Gastrocnemius medialis (tissue), 4 donors: ENCODE data around the gene SMURF2.

Experiments used
- POLR2A ChIP-seq, 2 donors: fragments of 450-650 bp; IDR thresholded peaks; one replicate each; pipeline ENCODE4 v1.6.1; 2017; ENCODE audit warnings: antibody characterized with exemption in 2 of 2, mild to moderate bottlenecking in 2 of 2, moderate library complexity in 2 of 2
- TF ChIP-seq, protein P1 (sequence below), 5 experiments: fragments of 450-650 bp in 3 of 5; fragments of 200-600 bp in 2 of 5; sonication (generic) in 2 of 5; IDR thresholded peaks in 4 of 5; conservative IDR thresholded peaks in 1 of 5; 1 replicate in 4 of 5; 2 replicates in 1 of 5; pipeline ENCODE4 v1.5.1; 2016 to 2019; ENCODE audit warnings: antibody characterized with exemption in 5 of 5, mild to moderate bottlenecking in 3 of 5, moderate library complexity in 3 of 5

GRCh38 chr17:64544742-64545141 is 117.4 kb downstream of the SMURF2 start:
- TF ChIP-seq, protein P1, sequence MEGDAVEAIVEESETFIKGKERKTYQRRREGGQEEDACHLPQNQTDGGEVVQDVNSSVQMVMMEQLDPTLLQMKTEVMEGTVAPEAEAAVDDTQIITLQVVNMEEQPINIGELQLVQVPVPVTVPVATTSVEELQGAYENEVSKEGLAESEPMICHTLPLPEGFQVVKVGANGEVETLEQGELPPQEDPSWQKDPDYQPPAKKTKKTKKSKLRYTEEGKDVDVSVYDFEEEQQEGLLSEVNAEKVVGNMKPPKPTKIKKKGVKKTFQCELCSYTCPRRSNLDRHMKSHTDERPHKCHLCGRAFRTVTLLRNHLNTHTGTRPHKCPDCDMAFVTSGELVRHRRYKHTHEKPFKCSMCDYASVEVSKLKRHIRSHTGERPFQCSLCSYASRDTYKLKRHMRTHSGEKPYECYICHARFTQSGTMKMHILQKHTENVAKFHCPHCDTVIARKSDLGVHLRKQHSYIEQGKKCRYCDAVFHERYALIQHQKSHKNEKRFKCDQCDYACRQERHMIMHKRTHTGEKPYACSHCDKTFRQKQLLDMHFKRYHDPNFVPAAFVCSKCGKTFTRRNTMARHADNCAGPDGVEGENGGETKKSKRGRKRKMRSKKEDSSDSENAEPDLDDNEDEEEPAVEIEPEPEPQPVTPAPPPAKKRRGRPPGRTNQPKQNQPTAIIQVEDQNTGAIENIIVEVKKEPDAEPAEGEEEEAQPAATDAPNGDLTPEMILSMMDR (IDR thresholded peaks at IDR 0.05 in 4 of 5, conservative IDR thresholded peaks at IDR 0.05 in 1 of 5) = no peak
- no peak for TF ChIP-seq POLR2A (IDR thresholded peaks at IDR 0.05)
